DMS153 treated with DMSO at 0.1 percent for 48 hours (cell line): Measurements from ENCODE around the gene MAP1B.
"Not testable (repeated sequence)": the region's sequence is repeated elsewhere in the genome, so short reads cannot be mapped to it uniquely, and the experiment has no call there.

ENCODE experiments used
- DNase-seq: peaks from one replicate; lab custom pipeline; 2025; ENCODE audit not compliant: unreplicated experiment; lab: John Stamatoyannopoulos, UW

The MAP1B gene

GRCh38 chr5:72107131-72107900 is at the start of gene MAP1B:
Gene MAP1B (plus strand): TSS chr5:72107475. CDS start chr5:72107532, 57 bp downstream.
- peak; percentile 29 for DNase-seq

DNA sequence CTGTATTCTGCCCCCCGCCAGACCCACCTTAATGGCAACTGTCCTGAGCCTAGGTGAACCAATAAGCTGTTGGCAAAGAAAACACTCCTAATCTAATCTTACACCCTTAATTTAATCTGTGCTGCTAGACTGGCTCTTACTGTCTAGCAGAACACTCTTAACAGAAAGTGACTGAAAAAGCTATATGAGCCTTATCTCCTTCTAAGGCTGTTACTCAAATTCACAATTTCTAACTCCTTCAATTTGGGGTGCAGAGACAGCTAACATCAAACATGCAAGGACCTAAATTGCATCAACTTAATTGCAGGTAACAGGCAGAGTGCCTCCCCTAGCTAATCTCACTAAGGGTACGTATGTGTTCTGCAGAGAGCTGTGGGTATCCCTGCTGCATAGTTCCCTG is 49.5 kb upstream of the MAP1B start:
- DNase-seq, result no peak

GRCh38 chr5:72063219-72063819 is 44.0 kb upstream of the MAP1B start:
- DNase-seq, result no peak

DNA sequence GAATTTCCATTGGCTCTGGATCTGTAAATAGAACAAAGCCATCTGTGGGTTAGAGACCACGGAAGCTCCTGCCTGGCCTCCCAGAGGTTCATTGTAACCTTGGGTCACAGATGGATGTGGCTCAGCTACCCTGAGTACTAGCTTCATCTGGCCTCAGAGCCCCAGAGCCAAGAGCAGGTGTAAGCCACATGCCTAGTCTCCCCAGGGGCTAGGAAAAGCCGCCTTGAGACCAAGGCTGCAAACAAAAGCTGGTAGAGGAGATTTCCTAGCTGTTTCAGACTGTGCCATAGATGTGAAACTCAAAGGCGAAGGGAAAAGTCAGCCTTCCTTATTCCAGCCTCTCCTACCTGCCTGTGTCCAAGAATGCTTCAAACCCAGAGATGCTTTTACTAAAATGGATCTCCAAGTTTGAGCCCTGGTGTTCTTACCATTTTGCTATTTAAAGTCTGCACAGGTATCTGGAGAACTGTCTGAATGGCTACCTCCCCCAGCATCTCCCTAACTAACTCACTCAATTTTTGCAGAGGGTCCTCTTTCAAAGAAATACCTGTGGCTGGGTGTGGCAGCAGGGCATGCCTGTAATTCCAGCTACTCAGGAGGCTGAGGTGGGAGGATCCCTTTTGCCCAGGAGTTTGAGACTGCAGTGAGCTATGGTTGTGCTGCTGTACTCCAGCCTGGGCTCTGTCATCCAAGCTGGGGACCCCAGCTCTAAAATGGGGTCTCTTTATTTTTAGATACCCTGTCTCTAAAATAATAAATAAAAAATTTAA is 42.3 kb upstream of the MAP1B start:
- DNase-seq, result no peak

- peak; percentile 24 for DNase-seq
Measured at GRCh38 chr5:72065751-72066255, 41.5 kb upstream of the MAP1B start.

DNA sequence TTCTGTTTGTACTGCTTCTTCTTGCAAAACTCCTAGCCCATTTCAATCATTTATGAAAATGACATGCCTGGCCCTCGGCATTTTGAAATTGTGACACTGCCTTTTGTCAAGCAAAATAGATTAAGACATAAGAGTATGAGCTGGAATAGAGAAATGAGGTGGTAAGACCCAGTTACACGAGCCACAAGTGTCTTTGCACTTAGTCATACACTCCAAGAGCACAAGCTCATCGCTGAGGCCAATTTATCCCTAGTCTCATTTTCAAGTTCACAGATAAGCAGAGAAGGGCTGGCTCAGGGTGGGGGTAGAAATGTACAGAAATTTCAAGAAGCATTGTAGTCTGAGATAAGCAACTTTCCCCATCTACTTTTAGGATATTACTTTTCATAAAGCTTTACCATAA is 40.6 kb upstream of the MAP1B start:
- DNase-seq, result no peak

- DNase-seq, result no peak
Measured at GRCh38 chr5:72067682-72068470, 39.4 kb upstream of the MAP1B start.

GRCh38 chr5:72070529-72070928 is 36.7 kb upstream of the MAP1B start:
- no peak for DNase-seq

- DNase-seq, result no peak
Measured at GRCh38 chr5:72071906-72072305, 35.4 kb upstream of the MAP1B start.

- DNase-seq, result no peak
Measured at GRCh38 chr5:72074251-72074650, 33.0 kb upstream of the MAP1B start.

DNA sequence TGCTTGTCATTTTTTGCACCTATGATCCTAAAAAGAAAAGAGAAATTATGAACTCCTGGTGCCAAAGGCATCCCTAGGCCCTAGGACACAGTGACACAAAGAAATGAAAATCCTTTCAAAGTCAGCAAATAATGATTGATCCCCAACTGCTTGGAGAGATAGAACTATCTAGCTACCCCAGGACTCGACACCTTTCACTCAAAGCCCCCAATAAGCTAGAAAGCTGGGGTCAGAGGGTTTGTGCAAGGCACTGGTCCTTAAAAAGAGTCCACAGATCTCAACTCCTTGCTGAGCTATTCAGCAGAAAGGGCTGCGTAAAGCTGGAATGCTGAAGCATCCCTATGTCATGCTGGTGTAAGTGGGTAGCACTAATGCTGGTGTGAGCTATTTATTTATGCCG is 31.8 kb upstream of the MAP1B start:
- DNase-seq, result no peak

DNA sequence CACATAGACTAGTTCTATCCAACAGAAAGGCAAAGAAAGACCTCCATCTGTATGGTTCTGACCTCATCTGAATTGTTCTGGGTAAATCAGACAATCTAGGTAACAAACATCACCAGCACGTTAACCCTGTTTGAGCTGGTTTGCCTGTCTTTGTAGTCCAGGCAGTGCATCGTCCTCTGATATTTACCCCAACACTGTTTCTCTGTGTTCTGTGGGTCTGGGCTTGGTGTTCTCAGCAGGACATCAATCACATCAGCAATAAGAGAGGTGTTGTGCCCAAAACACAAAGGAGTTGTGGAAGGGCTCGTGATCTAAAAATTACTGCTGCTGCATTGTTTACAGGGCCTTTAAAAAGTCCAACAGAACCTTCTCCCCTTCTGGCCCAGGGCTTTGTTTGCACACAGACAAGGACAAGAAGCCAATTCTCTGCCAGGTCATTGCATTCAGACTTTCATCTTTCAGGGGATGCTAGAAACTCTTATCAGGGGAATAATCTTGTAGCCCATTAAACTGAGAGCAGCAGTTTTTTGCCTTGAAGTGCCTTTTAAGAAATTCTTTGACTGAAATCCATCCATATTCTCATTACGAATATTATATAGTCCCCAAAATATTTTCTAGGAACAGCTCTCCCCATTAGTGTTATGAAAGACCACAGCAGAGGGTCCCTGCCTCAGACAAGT is 30.5 kb upstream of the MAP1B start:
- no peak for DNase-seq

GRCh38 chr5:72077390-72077789 is 29.9 kb upstream of the MAP1B start:
- no peak for DNase-seq

GRCh38 chr5:72079288-72079687 is 28.0 kb upstream of the MAP1B start:
- no peak for DNase-seq

DNA sequence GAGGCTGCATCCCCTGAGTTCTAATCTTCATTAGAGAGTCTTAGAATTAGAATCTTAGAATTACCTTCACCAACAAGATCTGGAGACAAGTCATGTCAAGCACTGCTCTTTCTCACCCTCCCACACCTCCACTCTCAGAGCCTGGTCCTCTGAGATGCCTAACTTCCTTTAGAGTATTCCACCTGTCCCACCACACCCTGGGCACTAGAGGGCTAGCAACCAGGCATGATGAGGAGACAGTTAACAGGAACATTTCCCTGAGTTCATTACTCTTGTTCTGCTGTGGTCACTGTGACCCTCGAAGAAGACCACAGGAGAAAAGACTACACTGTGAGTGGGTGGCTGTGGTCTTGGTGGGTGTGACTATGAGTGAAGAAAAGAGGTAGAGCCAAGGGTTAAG is 25.2 kb upstream of the MAP1B start:
- DNase-seq, result no peak

GRCh38 chr5:72084876-72085275 is 22.4 kb upstream of the MAP1B start:
- DNase-seq, result no peak

DNA sequence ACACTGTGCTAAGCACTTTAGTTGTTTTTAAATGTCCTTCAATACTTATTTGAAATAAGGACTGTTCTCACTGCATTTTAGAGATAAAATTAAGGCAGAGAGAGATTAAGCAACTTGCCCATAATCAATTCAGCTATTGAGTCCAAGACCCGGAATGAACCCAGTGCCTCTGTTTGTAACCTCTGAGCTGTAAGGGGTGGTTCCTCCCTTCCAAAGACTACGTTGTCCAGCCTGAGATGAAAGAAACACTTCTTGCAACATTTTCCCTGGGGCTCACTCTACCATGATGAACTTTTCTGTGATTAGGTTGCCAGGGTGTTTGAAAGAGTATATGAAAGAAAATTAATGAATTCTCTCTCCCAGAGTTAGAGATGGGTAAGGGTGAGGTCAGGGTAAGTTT is 22.0 kb upstream of the MAP1B start:
- no peak for DNase-seq

DNA sequence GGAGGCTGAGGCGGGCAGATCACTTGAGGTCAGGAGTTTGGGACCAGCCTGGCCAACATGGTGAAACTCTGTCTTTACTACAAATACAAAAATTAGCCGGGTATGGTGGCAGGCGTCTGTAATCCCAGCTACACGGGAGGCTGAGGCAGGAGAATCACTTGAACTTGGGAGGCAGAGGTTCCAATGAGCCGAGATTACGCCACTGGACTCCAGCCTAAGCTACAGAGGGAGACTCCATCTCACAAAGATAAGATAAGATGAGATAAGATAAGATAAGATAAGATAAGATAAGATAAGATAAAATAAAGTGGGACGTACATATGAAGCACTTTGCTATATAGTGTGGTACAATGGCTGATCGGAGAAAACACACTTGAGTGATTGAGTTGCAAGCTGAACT is 17.6 kb upstream of the MAP1B start:
- DNase-seq, result not testable (repeated sequence)

- DNase-seq, result no peak
Measured at GRCh38 chr5:72092074-72092473, 15.2 kb upstream of the MAP1B start.

- DNase-seq, result no peak
Measured at GRCh38 chr5:72093217-72093616, 14.1 kb upstream of the MAP1B start.
